HG03342 (cell line): ENCODE data around the gene MEIG1.
"Not testable (repeated sequence)": the region's sequence is repeated elsewhere in the genome, so short reads cannot be mapped to it uniquely, and the experiment has no call there.

Experiments
- ATAC-seq: cut with Tn5 transposase; IDR thresholded peaks from one replicate; pipeline ENCODE4 v1.9.1; 2021; ENCODE audit warnings: mild to moderate bottlenecking, moderate library complexity; ENCODE audit not compliant: unreplicated experiment

The MEIG1 gene, protein sequence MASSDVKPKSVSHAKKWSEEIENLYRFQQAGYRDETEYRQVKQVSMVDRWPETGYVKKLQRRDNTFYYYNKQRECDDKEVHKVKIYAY

DNA sequence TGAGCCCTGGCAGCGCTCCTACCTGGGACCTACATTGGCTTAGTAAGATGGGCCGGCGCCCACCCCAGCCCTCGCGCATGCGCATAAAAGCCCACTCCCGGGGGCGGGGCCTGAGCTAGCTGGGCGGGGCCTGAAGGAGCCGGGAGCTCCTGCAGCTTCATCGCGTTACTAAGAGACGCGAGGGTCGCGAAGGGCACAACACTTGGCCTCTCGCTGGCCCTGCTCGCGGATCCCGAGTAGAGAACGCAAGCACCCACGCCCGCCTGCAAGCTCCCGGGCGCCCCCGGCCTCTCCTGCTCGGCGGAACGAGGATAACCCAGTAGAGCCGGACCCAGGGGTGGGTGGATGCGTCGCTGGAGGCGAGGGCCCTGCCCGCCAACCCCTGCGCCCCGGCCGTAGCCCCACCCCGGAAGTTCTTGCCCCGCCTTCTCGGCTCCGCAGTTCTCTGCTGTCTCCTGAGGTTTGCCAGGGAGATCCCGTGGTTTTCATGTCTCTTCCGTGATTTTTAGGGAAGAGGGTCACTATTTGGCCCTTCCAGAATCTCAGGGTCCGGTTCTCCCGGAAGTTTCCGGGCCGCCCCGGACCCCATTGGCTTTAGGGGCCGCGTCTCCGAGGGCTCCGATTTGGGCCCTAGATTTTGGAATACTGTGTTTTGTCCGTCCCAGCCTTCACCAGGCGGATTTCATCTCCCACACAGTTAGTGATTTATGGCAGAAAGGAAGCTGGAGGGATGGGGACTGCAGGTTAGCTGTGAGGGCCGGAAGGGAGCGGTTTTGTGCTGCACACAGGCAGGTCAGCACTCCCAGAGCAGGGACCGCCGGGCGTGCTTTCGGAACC is at the start of gene MEIG1:
TSS of gene MEIG1 (plus strand) at position 168 of the 837 bp plus-strand sequence. CDS start 7,081 bp downstream, outside the sequence.
- peak; percentile 76 for ATAC-seq

DNA sequence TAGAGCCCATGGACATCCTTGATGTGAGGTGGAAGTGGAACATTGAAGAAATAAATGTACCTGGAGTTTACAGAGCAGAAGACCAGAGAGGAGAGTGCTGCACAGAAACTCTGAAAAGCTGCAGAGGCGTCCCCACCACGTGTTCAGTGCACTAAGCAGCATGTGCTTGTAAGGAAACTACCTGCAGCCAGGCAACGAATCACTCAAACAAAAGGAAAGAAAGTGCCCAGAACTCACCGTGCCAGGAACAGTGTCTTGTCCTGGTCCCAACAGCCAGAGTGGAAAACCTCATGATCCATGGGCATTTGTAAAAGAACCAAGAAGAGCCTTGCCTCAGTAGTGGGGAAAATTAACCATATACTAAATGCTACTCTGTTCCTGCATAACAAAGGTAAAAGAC is 48.2 kb upstream of the MEIG1 start:
- no peak for ATAC-seq

DNA sequence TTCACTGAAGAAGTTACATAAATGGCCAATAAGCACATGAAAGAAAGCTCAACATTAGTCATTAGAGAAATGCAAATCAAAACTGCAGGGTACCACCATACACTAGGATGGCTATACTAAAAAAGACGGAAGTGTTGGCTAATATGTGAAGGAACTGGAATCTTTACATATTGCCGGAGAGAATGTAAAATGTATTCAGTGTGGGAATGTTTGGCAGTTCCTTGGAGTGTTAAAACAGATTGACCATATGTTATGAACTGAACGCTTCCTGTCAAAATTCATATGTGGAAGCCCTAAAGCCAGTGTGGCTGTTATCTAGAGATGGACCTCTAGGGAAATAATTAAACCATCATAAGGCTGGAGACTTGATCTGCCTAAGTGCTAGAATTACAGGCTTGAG is 47.4 kb upstream of the MEIG1 start:
- ATAC-seq, result no peak

DNA sequence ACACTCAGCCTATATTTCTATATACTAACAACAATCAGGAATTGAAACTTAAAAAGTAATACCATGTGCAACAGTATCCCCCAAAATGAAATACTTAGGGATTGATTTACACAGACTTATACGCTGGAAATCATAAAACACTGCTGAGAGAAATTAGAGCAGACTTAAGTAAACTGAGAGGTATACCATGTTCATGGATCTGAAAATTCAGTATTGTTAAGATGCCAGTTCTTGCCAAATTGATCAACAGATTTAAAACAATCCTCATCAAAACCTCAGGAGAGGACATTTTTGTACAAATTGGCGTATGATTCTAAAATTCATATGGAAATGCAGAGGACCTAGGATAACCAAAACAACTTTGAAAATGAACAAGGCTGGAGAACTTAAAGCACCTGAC is 42.6 kb upstream of the MEIG1 start:
- no peak for ATAC-seq

DNA sequence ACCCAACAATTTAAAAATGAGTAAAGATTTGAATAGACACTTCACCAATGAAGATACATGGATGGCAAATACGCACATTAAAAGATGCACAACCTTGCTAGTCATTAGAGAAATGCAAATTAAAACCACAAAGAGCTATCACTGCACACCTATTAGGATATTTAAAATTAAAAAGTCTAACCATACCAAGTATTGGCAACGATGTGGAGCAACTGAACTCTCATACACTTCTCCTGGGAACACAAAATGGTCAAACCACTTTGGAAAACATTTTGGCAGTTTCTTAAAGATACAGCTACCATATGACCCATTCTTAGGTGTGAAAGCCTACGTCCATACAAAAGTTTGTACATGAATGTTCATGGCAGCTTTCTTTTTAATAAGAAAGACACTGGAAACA is 41.4 kb upstream of the MEIG1 start:
- no peak for ATAC-seq

DNA sequence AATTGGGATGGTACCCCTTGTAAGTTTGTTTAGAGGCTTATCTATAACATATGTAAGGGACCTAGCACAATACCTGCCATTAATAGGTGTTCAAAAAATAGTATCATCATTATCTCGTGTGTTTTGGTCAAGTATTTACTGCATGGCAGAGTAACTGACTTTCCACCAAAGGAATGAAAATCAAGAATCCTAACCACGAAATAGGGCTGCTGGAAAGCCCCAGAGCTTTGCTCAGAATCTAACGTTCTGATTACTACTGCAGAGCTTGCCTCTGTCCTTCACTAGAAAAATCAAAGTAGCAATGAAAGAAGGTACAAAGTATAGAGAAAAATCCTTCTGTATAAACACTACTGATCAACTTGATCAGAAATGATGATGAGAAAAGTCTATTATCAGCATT is 40.2 kb upstream of the MEIG1 start:
- ATAC-seq, result no peak

DNA sequence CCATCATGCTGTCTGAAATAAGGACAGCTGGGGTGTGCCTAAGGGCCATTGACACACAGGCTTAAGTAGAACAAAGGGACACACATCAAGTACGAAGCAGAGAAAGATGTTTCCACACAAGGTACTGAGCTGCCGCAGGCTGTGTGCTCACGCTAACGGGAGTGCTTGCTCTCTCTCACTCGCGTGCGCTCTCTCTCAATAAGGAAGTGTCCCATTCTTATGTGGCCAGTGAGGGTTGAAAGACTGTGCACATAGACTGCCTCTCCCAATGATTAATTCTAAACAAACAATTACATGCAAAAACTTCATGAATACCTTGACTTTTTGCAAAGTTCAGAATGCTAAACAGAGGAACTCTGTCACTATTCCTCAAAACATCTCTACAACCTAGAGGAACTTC is 35.2 kb upstream of the MEIG1 start:
- no peak for ATAC-seq

DNA sequence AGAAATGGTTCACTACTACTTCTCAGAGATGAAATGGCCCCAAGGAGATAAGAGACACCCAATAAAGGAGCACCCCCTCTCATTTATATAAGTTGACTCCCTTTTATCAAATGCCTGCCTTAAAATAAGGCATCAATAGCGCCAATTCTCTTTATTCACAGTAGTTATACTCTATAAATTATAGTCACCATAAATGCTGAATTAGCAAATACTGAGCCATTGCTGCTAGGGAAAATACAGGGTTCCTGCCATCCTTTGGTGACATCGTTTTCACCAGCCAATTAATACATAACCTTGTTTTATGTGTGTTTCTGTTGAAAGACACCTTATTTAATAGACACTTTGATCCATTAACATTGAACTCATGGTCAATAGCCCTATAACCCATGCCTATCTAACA is 33.9 kb upstream of the MEIG1 start:
- no peak for ATAC-seq

DNA sequence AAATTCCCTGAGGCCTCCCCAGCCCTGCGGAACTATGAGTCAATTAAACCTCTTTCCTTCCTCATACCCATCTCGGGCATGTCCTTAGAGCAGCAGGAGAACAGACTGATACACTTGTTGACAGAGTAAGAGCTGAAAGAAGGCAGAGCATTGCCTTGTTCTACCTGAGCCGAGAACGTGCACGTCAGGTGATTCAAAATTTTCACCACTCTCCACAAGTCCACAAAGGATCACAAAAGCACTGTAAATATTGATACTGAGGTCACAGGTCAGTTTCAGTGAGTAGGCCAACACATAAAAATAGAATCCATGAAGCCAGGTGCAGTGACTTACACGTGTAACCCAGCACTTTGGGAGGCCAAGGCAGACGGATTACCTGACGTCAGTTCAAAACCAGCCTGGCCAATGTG is 33.1 kb upstream of the MEIG1 start:
- ATAC-seq, result peak; percentile 17

DNA sequence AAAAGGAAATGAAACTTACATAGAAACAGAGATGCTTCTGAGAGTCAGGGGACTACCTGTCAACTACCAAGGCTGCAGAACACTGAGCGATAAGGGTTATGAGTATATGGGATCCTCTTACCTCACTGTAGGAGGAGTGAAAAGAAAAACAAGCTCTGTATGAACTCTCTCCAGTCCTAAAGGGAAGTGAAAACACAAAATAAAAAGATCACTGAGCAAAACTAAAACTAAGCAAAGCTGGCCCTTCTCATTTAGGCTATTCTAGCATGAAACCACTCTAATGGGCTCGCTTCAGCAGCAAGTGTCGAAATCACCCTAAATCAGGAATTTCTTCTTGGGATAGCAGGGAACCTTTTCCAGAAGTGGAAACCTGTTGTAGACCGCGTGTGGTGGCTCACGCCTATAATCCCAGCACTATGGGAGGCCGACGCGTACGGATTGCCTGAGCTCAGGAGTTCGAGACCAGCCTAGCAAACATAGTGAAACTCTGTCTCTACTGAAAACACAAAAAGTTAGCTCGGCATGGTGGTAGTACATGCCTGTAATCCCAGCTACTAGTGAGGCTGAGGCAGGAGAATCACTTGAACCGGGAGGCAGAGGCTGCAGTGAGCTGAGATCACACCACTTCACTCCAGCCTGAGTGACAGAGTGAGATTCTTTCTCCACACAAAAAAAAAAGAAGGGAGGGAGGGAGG is 32.3 kb upstream of the MEIG1 start:
- peak; percentile 97 for ATAC-seq

DNA sequence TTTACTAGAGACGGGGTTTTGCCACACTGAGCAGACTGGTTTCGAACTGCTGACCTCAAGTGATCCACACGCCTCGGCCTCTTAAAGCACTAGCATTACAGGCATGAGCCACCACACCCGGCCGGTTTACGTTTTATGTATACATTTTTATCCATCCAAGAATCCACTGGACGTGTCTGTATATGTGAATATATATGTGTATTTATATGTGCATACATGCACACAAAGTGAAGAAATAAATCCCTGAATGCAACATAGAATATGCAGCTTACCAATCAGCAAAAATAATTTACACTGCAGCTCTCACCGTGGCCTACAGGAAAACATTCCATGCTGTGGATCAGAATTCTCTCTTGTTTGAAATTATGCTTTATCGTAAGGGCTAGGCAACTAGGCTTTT is 28.6 kb upstream of the MEIG1 start:
- no peak for ATAC-seq

DNA sequence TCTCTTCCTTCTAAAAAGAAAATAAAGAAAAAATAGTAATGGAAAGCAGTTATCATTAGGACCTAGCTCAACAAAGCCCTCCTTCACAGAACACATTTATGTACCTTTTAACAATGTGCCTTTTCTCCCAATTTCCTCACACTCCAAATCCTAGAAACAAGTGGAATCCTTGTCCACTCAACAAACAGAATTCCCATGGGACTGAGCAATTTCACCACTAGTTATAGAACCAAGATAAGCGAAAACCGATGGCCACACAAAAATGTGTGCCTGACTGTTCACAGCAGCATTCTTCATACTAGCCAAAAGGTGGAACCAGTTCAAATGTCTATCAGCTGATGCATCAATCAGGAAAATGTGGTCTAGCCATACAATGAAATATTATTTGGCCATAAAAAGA is 22.6 kb upstream of the MEIG1 start:
- no peak for ATAC-seq

DNA sequence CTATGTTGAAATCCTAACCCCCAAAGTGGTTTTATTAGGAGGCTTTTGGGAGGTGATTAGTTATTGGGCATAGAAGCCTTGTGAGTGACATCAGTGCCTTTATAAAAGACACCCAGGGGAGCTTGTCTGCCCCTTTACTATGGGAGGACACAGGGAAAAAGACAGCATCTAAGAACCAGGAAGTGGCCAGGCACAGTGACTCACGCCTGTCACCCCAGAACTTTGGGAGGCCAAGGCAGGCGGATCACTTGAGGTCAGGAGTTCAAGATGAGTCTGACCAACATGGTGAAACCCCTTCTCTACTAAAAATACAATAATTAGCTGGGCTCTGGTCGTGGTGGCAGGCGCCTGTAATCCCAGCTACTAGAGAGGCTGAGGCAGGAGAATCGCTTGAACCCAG is 20.2 kb upstream of the MEIG1 start:
- ATAC-seq, result not testable (repeated sequence)

DNA sequence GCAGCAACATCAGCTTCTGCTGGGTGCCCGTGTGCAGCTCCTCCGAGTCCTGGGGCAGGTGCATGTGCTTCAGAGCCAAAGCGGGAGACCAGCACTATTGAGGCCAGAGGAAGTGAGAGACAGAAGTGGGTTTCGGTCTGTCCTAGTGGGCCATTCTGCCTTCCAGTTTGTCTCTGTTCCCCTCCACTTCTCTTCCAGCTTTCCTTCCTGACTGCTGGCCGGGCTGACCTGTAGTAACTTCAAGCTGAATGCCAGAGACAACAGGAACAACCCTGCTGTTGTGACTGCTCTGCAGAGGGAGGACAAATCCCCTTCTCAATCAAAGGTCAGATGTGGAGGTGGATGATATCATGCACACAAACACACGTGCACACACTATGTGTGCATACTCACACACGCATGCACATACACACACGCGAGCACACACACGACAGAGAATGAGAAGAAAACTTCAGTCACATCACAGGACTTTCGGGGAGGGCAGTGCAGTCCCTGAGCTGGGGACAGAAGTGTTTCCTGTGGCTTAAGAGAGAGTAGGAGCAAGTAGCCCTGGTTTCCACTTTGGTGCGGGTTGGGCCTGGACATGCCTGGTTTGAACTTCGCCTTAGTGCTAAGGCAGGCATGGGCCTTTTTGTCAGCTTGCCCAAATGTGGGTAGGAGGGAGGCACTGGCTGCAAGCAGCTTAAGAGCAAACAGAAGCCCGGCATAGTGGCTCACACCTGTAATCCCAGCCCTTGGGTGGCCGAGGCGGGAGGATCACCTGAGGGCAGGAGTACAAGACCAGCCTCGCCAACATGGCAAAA is 16.8 kb upstream of the MEIG1 start:
- ATAC-seq, result peak; percentile 84

DNA sequence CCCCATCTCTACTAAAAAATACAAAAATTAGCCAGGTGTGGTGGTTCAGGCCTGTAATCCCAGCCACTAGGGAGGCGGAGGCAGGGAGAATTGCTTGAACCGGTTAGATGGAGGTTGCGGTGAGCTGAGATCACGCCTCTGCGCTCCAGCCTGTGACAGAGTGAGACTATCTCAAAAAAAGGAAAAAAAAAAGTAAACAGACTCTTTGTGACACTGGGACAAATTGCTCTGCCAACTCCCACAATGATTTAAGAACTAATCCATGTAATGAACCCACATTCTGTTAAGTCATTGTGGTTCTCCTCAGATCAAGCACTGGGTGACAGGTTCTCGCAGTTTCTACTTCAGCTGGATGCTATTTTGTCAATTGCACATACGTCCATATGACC is 16.2 kb upstream of the MEIG1 start:
- ATAC-seq, result not testable (repeated sequence)

DNA sequence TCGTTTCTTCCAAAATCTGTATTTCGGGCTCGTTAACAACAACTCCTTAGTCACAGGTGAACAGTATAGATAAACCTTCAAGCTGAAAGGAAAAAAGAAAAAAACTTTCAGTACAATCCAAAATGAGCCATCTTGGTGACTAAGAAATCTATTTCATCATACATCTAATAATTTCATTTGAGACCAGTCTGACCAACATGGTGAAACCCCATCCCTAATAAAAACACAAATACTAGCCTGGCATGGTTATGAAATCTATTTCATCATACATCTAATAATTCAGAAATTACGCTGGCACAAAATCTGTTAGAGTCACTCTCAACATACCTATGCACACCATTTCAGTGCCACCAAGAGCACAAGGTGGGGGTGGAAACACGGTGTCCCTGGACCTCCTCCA is 14.1 kb upstream of the MEIG1 start:
- ATAC-seq, result no peak

DNA sequence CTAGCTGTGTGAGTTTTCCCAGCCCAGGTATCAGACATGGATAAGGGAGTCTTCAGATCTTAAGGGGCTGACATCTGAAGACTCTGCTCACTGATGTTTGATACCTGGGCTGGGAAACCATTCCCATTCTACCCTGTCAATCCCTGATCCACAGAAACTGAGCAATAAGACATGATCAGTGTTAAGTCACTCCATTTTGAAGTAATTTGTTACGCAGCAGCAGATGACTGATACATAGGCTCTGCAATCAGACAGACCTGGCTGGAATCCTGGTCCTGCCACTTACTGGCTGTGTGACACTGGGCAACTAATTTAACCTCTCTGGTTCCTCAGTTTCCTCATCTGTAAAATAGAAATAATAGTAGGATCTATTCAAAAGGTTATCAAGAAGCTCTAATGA is 11.9 kb upstream of the MEIG1 start:
- ATAC-seq, result no peak

DNA sequence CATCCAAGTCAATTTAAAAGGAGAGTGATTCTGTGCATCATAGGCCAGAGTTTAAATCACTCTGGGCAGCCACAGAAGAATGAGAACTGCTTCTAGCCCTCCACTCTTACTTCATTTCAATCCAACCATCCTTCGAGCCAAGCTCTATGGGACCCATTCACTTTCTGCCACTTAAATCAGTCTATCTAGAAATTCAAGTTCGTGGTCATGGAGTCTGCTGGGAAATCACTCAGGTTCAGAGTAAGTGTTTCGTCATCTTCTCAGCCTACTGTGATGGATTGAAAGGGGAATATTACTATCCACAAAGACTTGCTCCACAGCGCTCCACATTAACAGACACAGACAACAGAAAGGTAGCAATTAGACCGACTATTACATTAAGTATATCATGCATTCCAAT is 9.9 kb upstream of the MEIG1 start:
- no peak for ATAC-seq

DNA sequence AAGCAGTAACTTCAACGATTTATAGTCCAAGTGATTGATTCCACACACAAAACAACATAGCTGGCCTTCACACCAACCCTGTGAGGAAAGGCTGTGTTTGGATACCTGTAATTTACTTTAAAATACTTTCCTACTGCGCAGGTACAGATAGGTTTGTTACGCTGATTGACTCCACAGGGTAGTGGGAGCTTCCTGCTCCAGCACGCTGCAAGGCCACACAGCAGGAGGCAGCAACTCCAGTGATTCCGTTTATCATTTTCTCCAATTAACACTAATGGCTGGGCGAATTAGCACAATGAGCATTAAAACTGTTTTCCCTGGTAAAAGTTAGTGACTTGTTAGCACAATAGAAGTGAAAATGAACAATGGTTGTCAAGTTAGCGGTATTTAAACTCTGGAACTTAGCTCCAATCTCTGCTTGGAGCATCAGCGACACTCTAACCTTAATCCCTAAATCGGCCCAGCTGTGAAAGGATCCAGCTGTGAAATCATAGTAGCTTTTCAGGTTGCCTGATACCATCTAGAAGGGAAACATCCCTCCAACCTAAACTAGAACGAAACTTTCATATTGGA is 6.3 kb upstream of the MEIG1 start:
- no peak for ATAC-seq

DNA sequence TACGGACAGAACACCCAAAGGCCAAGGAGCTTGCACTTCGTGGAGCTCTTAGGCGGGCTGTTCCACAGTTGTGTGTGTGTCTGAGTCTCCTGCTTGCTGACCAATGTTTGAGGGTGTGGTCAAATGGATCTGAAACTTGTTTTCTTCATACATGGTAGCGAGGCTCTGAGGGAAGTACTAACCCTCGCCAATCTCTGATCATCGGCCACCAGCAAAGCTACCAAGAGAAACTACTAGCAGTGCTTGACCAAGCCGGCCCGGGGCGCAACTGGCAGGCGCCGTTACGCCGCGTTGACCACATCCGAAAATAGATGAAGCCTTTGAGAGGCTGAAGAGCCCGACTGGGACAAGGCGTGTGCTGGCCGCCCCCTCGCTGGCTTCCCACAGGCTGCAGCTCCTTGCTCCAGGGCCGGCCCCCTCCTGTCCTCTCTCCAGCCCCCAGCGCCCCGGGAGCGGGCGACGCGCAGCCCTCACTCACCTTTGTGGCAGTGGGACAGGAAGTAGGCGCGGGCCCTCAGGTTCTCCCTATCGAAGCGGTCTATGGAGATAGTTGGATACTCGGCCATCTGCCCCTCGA is 5.7 kb upstream of the MEIG1 start:
- ATAC-seq, result peak; percentile 35
